GM23338 (cell line): ENCODE measurements around the gene GRIA1.

ENCODE experiments used
- CREB1 ChIP-seq: fragments of 250-450 bp; sonication (Bioruptor Pico); IDR thresholded peaks from 2 replicates; pipeline ENCODE4 v1.5.0; 2020; ENCODE audit warnings: low read depth, mild to moderate bottlenecking, moderate library complexity
- CTCF ChIP-seq, 2 experiments: fragments of 200-600 bp in 1 of 2; sonication (generic) in 1 of 2; conservative IDR thresholded peaks; 2 replicates each; pipeline versions ENCODE4 v1.5.1 to v1.6.1; 2016 to 2017; ENCODE audit warnings: antibody characterized with exemption in 2 of 2, low read depth in 2 of 2, mild to moderate bottlenecking in 2 of 2, moderate library complexity in 1 of 2
- ETS1 ChIP-seq: IDR thresholded peaks from 2 replicates; pipeline ENCODE4 v1.6.1; 2016; ENCODE audit warnings: antibody characterized with exemption
- EZH2 ChIP-seq: fragments of 200-600 bp; sonication (generic); IDR thresholded peaks from one replicate; pipeline ENCODE4 v1.8.0; 2017; ENCODE audit warnings: antibody characterized with exemption, mild to moderate bottlenecking, low read depth; ENCODE audit not compliant: unreplicated experiment
- EZH2phosphoT487 ChIP-seq: fragments of 200-600 bp; sonication (generic); IDR thresholded peaks from one replicate; pipeline ENCODE4 v1.8.1; 2018; ENCODE audit warnings: antibody characterized with exemption; ENCODE audit not compliant: unreplicated experiment
- JUNB ChIP-seq: IDR thresholded peaks from one replicate; pipeline ENCODE4 v1.6.1; 2016; ENCODE audit warnings: antibody characterized with exemption; ENCODE audit not compliant: unreplicated experiment
- POLR2AphosphoS5 ChIP-seq: IDR thresholded peaks from 2 replicates; pipeline ENCODE4 v1.6.1; 2016; ENCODE audit warnings: antibody characterized with exemption, low read depth
- REST ChIP-seq: IDR thresholded peaks from one replicate; pipeline ENCODE4 v1.6.1; 2018; ENCODE audit warnings: antibody characterized with exemption; ENCODE audit not compliant: unreplicated experiment
- STAT1 ChIP-seq: IDR thresholded peaks from one replicate; pipeline ENCODE4 v1.6.1; 2016; ENCODE audit warnings: antibody characterized with exemption; ENCODE audit not compliant: unreplicated experiment
- ZNF114 ChIP-seq: fragments of 250-450 bp; sonication (Bioruptor Pico); IDR thresholded peaks from 2 replicates; pipeline ENCODE4 v1.5.0; 2020; ENCODE audit warnings: mild to moderate bottlenecking, moderate library complexity
- ZNF331 ChIP-seq: fragments of 250-450 bp; sonication (Bioruptor Pico); IDR thresholded peaks from 2 replicates; pipeline ENCODE4 v1.5.0; 2020; ENCODE audit warnings: low read depth, mild to moderate bottlenecking, moderate library complexity

GRCh38 chr5:153601377-153601776 lies 110.9 kb downstream of the GRIA1 start:
- TF ChIP-seq EZH2 (no peak), POLR2AphosphoS5 (no peak), REST (no peak), CTCF (conservative IDR thresholded peaks at IDR 0.05; ENCODE audit: low read depth in 2 of 2) (no peak), EZH2phosphoT487 (no peak), ETS1 (no peak), ZNF114 (CRISPR knock-in tag) (no peak), ZNF331 (CRISPR knock-in tag) (no peak), JUNB (no peak), CREB1 (CRISPR knock-in tag) (no peak), STAT1 (no peak)
